OCI-LY7 (cell line): Measurements from ENCODE around the gene CCL22. TPM values are rescaled to one million over a fixed set of nuclear protein-coding genes. Genes with fewer than 3 reads are reported as not detected.

Experiments used
- BruUV-seq: library from RNA; stranded (reverse); fragments of 400-500 nt; replicated peaks from 2 replicates; lab custom pipeline; 2021; lab: Mats Ljungman, UMichigan
- CTCF ChIA-PET: fragments of 300-600 bp; sonication (Branson Sonifier 250); formaldehyde crosslinking; loops from one replicate; lab custom pipeline; 2022; ENCODE audit warnings: antibody characterized with exemption; ENCODE audit not compliant: unreplicated experiment; lab: Charles Lee
- POLR2A ChIA-PET: fragments of 300-600 bp; sonication (Branson Sonifier 250); formaldehyde crosslinking; loops from one replicate; lab custom pipeline; 2022; ENCODE audit warnings: antibody characterized with exemption; lab: Charles Lee
- DNase-seq: peaks from one replicate; pipeline ENCODE4 v3.0.0-alpha.2; 2015; ENCODE audit warnings: low spot score
- H2AFZ ChIP-seq: fragments of 200-600 bp; sonication (generic), shearing (Covaris generic); 2 replicates; pipeline ENCODE4 v1.6.1; 2014; ENCODE audit warnings: mild to moderate bottlenecking, antibody characterized with exemption, low read length, moderate library complexity
- H3K27ac ChIP-seq: fragments of 200-600 bp; sonication (generic); 2 replicates; pipeline ENCODE4 v1.5.1; 2014; ENCODE audit warnings: mixed run types, low read depth, mild to moderate bottlenecking, moderate library complexity, low read length, inconsistent platforms; ENCODE audit not compliant: poor library complexity, severe bottlenecking
- H3K36me3 ChIP-seq: fragments of 200-600 bp; sonication (generic); 2 replicates; pipeline ENCODE4 v1.6.1; 2014; ENCODE audit warnings: mild to moderate bottlenecking, antibody characterized with exemption, low read length, moderate library complexity, mixed read lengths; ENCODE audit not compliant: insufficient read depth
- H3K4me1 ChIP-seq: fragments of 200-600 bp; sonication (generic); 2 replicates; pipeline ENCODE4 v1.5.1; 2014; ENCODE audit warnings: mild to moderate bottlenecking, low read length; ENCODE audit not compliant: insufficient read depth, poor library complexity, severe bottlenecking
- H3K4me2 ChIP-seq: fragments of 200-600 bp; sonication (generic); 2 replicates; pipeline ENCODE4 v1.6.1; 2014; ENCODE audit warnings: mild to moderate bottlenecking, low read length
- H3K4me3 ChIP-seq: fragments of 200-600 bp; sonication (generic); 2 replicates; pipeline ENCODE4 v1.5.1; 2014; ENCODE audit warnings: mild to moderate bottlenecking, low read depth, low read length; ENCODE audit not compliant: poor library complexity, severe bottlenecking
- H3K79me2 ChIP-seq: fragments of 200-600 bp; sonication (generic); 2 replicates; pipeline ENCODE4 v1.6.1; 2016; ENCODE audit warnings: low read depth, mild to moderate bottlenecking, low read length, moderate library complexity, mixed read lengths; ENCODE audit not compliant: insufficient read depth
- H3K9me2 ChIP-seq: fragments of 200-600 bp; sonication (generic); 2 replicates; pipeline ENCODE4 v1.6.1; 2016; ENCODE audit warnings: mild to moderate bottlenecking, low read length, mixed read lengths; ENCODE audit not compliant: insufficient read depth
- H3K9me3 ChIP-seq: fragments of 200-600 bp; sonication (generic); 2 replicates; pipeline ENCODE4 v1.6.1; 2014; ENCODE audit warnings: mild to moderate bottlenecking, mixed run types, low read length, mixed read lengths
- H4K20me1 ChIP-seq: fragments of 200-600 bp; sonication (generic); 2 replicates; pipeline ENCODE4 v1.6.1; 2014; ENCODE audit warnings: mild to moderate bottlenecking, antibody characterized with exemption, low read length, moderate library complexity, mixed read lengths; ENCODE audit not compliant: insufficient read depth
- CTCF ChIP-seq: fragments of 200-600 bp; sonication (generic); conservative IDR thresholded peaks from 2 replicates; pipeline ENCODE4 v1.5.1; 2014; ENCODE audit warnings: mild to moderate bottlenecking, antibody characterized with exemption, low read length, moderate library complexity, mixed read lengths
- EZH2phosphoT487 ChIP-seq: fragments of 200-600 bp; sonication (generic); IDR thresholded peaks from 2 replicates; pipeline ENCODE4 v1.6.1; 2018; ENCODE audit warnings: low read depth, borderline replicate concordance, mild to moderate bottlenecking, mixed run types, antibody characterized with exemption, low read length, moderate library complexity, mixed read lengths
- intact Hi-C: fragments of 100-400 bp; cut with micrococcal nuclease; formaldehyde crosslinking; loops from one replicate; pipeline ENCODE4 v1.10.0; 2022; ENCODE audit not compliant: unreplicated experiment
- total RNA-seq, 2 experiments: library from RNA; depleted of rRNA in 1 of 2; stranded (reverse); fragments of >200 nt in 1 of 2; shearing (Covaris generic) in 1 of 2; gene quantifications; 2 replicates each; pipeline ENCODE4 v1.2.3, GENCODE V29; 2014 to 2022

CCL22 gene
- total RNA-seq, 2 experiments from 2014 or later, result not detected

GRCh38 chr16:57331355-57331754 lies 27.2 kb upstream of the CCL22 start:
- Histone ChIP-seq H3K27ac (no peak overlapping the region), H3K9me3 (peaks cover 1% of the 10 kb centered on the region; the same call in 1 of the 2 replicates), H3K36me3 (no peaks in the 10 kb centered on the region), H3K79me2 (no peaks in the 10 kb centered on the region), H3K9me2 (no peaks in the 10 kb centered on the region), H3K4me3 (no peak overlapping the region), H3K4me2 (no peak overlapping the region), H4K20me1 (no peaks in the 10 kb centered on the region), H3K4me1 (no peaks in the 10 kb centered on the region), H2AFZ (no peak overlapping the region)
- TF ChIP-seq EZH2phosphoT487 (no peak), CTCF (no peak)
- ChIA-PET POLR2A (interaction anchor here (0.6 to 1.2 kb wide), 2 partner anchors 231 to 793 kb away, joined by 4 to 5 read pairs; no protein-coding TSS in a partner anchor), CTCF (no interaction called here)
- BruUV-seq, result no TSS peak
- intact Hi-C loops, result no loop called here
- no peak for DNase-seq

- no peak overlapping the region for H2AFZ ChIP-seq
- ChIA-PET CTCF (no interaction called here), POLR2A (no interaction called here)
These were observed 25.2 kb upstream of the CCL22 start for GRCh38 chr16:57333402-57333801.

More at GRCh38 chr16:57333402-57333801, 25.2 kb upstream of the CCL22 start:
- Histone ChIP-seq H3K36me3 (no peaks in the 10 kb centered on the region), H3K9me3 (no peaks in the 10 kb centered on the region), H4K20me1 (no peaks in the 10 kb centered on the region), H3K4me1 (no peaks in the 10 kb centered on the region), H3K27ac (no peak overlapping the region), H3K79me2 (no peaks in the 10 kb centered on the region), H3K4me3 (no peak overlapping the region), H3K9me2 (no peaks in the 10 kb centered on the region), H3K4me2 (no peak overlapping the region)
- TF ChIP-seq CTCF (no peak), EZH2phosphoT487 (no peak)
- DNase-seq, result no peak
- BruUV-seq, result no TSS peak
- intact Hi-C loops, result no loop called here
